HepG2 (cell line): Measurements from ENCODE around the gene CLCA2. TPM values are rescaled to one million over a fixed set of nuclear protein-coding genes. Genes with fewer than 3 reads are reported as not detected.

Source experiments
- ATAC-seq: fragments of 200-7000 bp; cut with Tn5 transposase; 3 replicates; pipeline ENCODE4 v1.9.1; 2020; ENCODE audit warnings: mild to moderate bottlenecking, moderate library complexity
- BruUV-seq: library from RNA; stranded (reverse); fragments of 400-500 nt; replicated peaks from 2 replicates; lab custom pipeline; 2021; lab: Mats Ljungman, UMichigan
- CTCF ChIA-PET: fragments of 300-600 bp; formaldehyde crosslinking; extraction: SDS; loops from one replicate; lab custom pipeline; 2021; ENCODE audit warnings: low total read pairs, inconsistent platforms, low intra/inter-chr PET ratio; lab: Yijun Ruan, JAX
- POLR2A ChIA-PET: fragments of 350-600 bp; sonication (Branson Sonifier 250); formaldehyde crosslinking; loops from one replicate; lab custom pipeline; 2020; ENCODE audit warnings: antibody characterized with exemption, inconsistent platforms; lab: Yijun Ruan, JAX
- DNase-seq: peaks from one replicate; pipeline ENCODE4 v3.0.0-alpha.2; 2015; ENCODE audit warnings: low spot score
- FAIRE-seq: peaks from 3 replicates; lab custom pipeline; 2011; peaks lifted over from hg19 to GRCh38; lab: Jason Lieb, UNC
- H2AFZ ChIP-seq: one replicate; pipeline ENCODE4 v1.6.1; 2011; ENCODE audit warnings: low read length, inconsistent platforms
- H3K27ac ChIP-seq: fragments of 300-600 bp; 3 replicates; pipeline ENCODE4 v1.8.0; 2011; ENCODE audit warnings: mixed run types, mild to moderate bottlenecking, mixed read lengths, low read length, inconsistent platforms; ENCODE audit not compliant: insufficient read depth; ENCODE audit errors: extremely low read length
- H3K27me3 ChIP-seq, 2 experiments: fragments of 200-600 bp in 1 of 2; 2 replicates in 1 of 2; 3 replicates in 1 of 2; pipeline versions ENCODE4 v1.6.0 to v1.8.0; 2011; ENCODE audit warnings: low read length in 2 of 2, mild to moderate bottlenecking in 2 of 2, moderate library complexity in 2 of 2, inconsistent platforms in 1 of 2; ENCODE audit not compliant: insufficient read depth in 2 of 2, control insufficient read depth in 1 of 2
- H3K36me3 ChIP-seq, 2 experiments: fragments of 200-600 bp in 1 of 2; replicated peaks in 1 of 2; 2 replicates in 1 of 2; 3 replicates in 1 of 2; pipeline versions ENCODE4 v1.5.1 to v1.8.0; 2011; ENCODE audit warnings: low read length in 2 of 2, inconsistent platforms in 1 of 2; ENCODE audit not compliant: insufficient read depth in 2 of 2, control insufficient read depth in 1 of 2
- H3K4me1 ChIP-seq: 2 replicates; pipeline ENCODE4 v1.5.1; 2012; ENCODE audit warnings: low read length, inconsistent platforms; ENCODE audit not compliant: insufficient read depth
- H3K4me2 ChIP-seq: 2 replicates; pipeline ENCODE4 v1.6.0; 2011; ENCODE audit warnings: low read depth, low read length, inconsistent platforms
- H3K4me3 ChIP-seq, 3 experiments: fragments of 200-600 bp in 1 of 3; sonication (generic), shearing (Covaris generic) in 1 of 3; replicated peaks in 1 of 3; 2 replicates each; pipeline ENCODE4 v1.5.1; 2011 to 2016; ENCODE audit warnings: low read length in 3 of 3, inconsistent platforms in 2 of 3, low read depth in 2 of 3, mild to moderate bottlenecking in 2 of 3, control low read depth in 1 of 3, mixed read lengths in 1 of 3; ENCODE audit not compliant: insufficient read depth in 1 of 3
- H3K79me2 ChIP-seq: one replicate; pipeline ENCODE4 v1.6.1; 2011; ENCODE audit warnings: low read length, inconsistent platforms; ENCODE audit not compliant: insufficient read depth
- H3K9ac ChIP-seq: 2 replicates; pipeline ENCODE4 v1.6.0; 2011; ENCODE audit warnings: mild to moderate bottlenecking, low read depth, low read length, inconsistent platforms; ENCODE audit not compliant: insufficient read depth
- H3K9me3 ChIP-seq: 2 replicates; pipeline ENCODE4 v1.5.1; 2012; ENCODE audit warnings: mild to moderate bottlenecking, low read length
- H4K20me1 ChIP-seq: 2 replicates; pipeline ENCODE4 v1.6.0; 2011; ENCODE audit warnings: inconsistent platforms, mild to moderate bottlenecking, low read length, moderate library complexity; ENCODE audit not compliant: insufficient read depth
- HDAC6 ChIP-seq: fragments of 200-600 bp; sonication (generic); IDR thresholded peaks from 2 replicates; pipeline ENCODE4 v1.7.0; 2017; ENCODE audit warnings: mild to moderate bottlenecking, antibody characterized with exemption, low read length, low read depth
- NFKB2 ChIP-seq: sonication (generic); formaldehyde crosslinking; IDR thresholded peaks from 2 replicates; pipeline ENCODE4 v1.4.0; 2020; ENCODE audit warnings: missing genetic modification reagents, borderline replicate concordance
- POGZ ChIP-seq: sonication (generic); formaldehyde crosslinking; IDR thresholded peaks from 2 replicates; pipeline ENCODE4 v1.4.0; 2020; ENCODE audit warnings: mild to moderate bottlenecking, missing genetic modification reagents
- SMARCE1 ChIP-seq: fragments of 450-650 bp; IDR thresholded peaks from 2 replicates; pipeline ENCODE4 v1.6.1; 2017; ENCODE audit warnings: borderline replicate concordance
- SP140L ChIP-seq: sonication (generic); formaldehyde crosslinking; IDR thresholded peaks from 2 replicates; pipeline ENCODE4 v1.4.0; 2020; ENCODE audit warnings: missing genetic modification reagents, borderline replicate concordance
- THRA ChIP-seq: sonication (generic); formaldehyde crosslinking; IDR thresholded peaks from 2 replicates; pipeline ENCODE4 v1.4.0; 2020; ENCODE audit warnings: missing genetic modification reagents, borderline replicate concordance
- ZNF33A ChIP-seq: sonication (generic); formaldehyde crosslinking; IDR thresholded peaks from 2 replicates; pipeline ENCODE4 v1.5.1; 2020; ENCODE audit warnings: missing genetic modification reagents, mild to moderate bottlenecking, moderate library complexity, borderline replicate concordance
- ZUFSP ChIP-seq: sonication (generic); formaldehyde crosslinking; IDR thresholded peaks from 2 replicates; pipeline ENCODE4 v1.9.0; 2021; ENCODE audit warnings: missing genetic modification reagents, mild to moderate bottlenecking, borderline replicate concordance
- WGBS: methylation state at CpG from one replicate; pipeline ENCODE4 v1.1.6; 2017; ENCODE audit warnings: low lambda C conversion rate; 5-methylcytosine and 5-hydroxymethylcytosine counted together
- in situ Hi-C: cut with HindIII; loops from 2 replicates; pipeline ENCODE4 v1.10.0; 2017; ENCODE audit warnings: low pct_unique_long_range_greater_than_20kb; ENCODE audit not compliant: extremely low pct_ligation_motif_present
- intact Hi-C: fragments of 100-400 bp; cut with micrococcal nuclease; formaldehyde crosslinking; loops from one replicate; pipeline ENCODE4 v1.10.0; 2022; ENCODE audit not compliant: unreplicated experiment
- polyA plus RNA-seq, 8 experiments: library from polyadenylated mRNA; depleted of rRNA in 3 of 8; stranded (reverse) in 7 of 8; unstranded in 1 of 8; fragments of >200 nt; fragmentation: Illumina TruSeq in 4 of 8; extraction: Trizol in 4 of 8; gene quantifications; 2 replicates each; pipeline versions ENCODE4 v1.2.1 to v1.2.3, GENCODE V29; 2011 to 2016; ENCODE audit warnings: low read depth in 4 of 8, missing spikeins in 1 of 8, mixed read lengths in 1 of 8; ENCODE audit not compliant: insufficient read depth in 1 of 8
- total RNA-seq, 5 experiments: library from RNA; depleted of rRNA; stranded (reverse); fragments of >200 nt; fragmentation: Illumina TruSeq; extraction: Trizol; gene quantifications; 2 replicates each; pipeline ENCODE4 v1.2.3, GENCODE V29; 2016; ENCODE audit warnings: low read depth in 1 of 5

CLCA2 gene
- total and polyA plus RNA-seq, 2 of the 13 experiments (the other 11 are each of a cell fraction or from before 2014, with no cell fraction given): not detected

- no peak for TF ChIP-seq SMARCE1
Measured at GRCh38 chr1:86461482-86461881, 37.5 kb downstream of the CLCA2 start (continued).

- ChIA-PET POLR2A (no interaction called here), CTCF (no interaction called here)
- no peaks in the 10 kb centered on the region for H3K36me3 ChIP-seq
- H3K4me3 ChIP-seq: no peak overlapping the region
- no TSS peak for BruUV-seq
- no peak for FAIRE-seq
- H3K27me3 ChIP-seq: no peaks in the 10 kb centered on the region
- H3K9me3 ChIP-seq: no peaks in the 10 kb centered on the region
- intact Hi-C loops (no loop called here), in situ Hi-C loops (no loop called here)
- no peak overlapping the region for H2AFZ ChIP-seq
- no peak for ATAC-seq
- no peak overlapping the region for H3K4me2 ChIP-seq
- WGBS: 0% methylated on average over 1 of the region's 1 CpG
- no peak overlapping the region for H3K27ac ChIP-seq
- no peak overlapping the region for H3K9ac ChIP-seq
- H4K20me1 ChIP-seq: no peaks in the 10 kb centered on the region
- H3K79me2 ChIP-seq: no peaks in the 10 kb centered on the region
- no peak for DNase-seq
- TF ChIP-seq SP140L (CRISPR knock-in tag) (no peak), ZNF33A (CRISPR knock-in tag) (no peak), NFKB2 (CRISPR knock-in tag) (no peak)
- no peaks in the 10 kb centered on the region for H3K4me1 ChIP-seq
Measured at GRCh38 chr1:86464819-86465218, 40.8 kb downstream of the CLCA2 start.

GRCh38 chr1:86466109-86466844 lies 42.3 kb downstream of the CLCA2 start:
- in situ Hi-C loops: no loop called here
- TF ChIP-seq HDAC6 (no peak), THRA (CRISPR knock-in tag) (no peak), POGZ (CRISPR knock-in tag) (no peak), ZUFSP (CRISPR knock-in tag) (no peak)

More at GRCh38 chr1:86466109-86466844, 42.3 kb downstream of the CLCA2 start:
- intact Hi-C loops: no loop called here
- no TSS peak for BruUV-seq
- H3K27ac ChIP-seq: no peak overlapping the region
- no peak overlapping the region for H3K4me2 ChIP-seq
- FAIRE-seq (no peak), ATAC-seq (no peak), DNase-seq (no peak)
- no peaks in the 10 kb centered on the region for H3K36me3 ChIP-seq
- CTCF ChIA-PET: no interaction called here
- no peaks in the 10 kb centered on the region for H3K9me3 ChIP-seq
- no peaks in the 10 kb centered on the region for H4K20me1 ChIP-seq
- POLR2A ChIA-PET: no interaction called here
- H3K4me3 ChIP-seq: no peak overlapping the region
- no peaks in the 10 kb centered on the region for H3K79me2 ChIP-seq
- no peaks in the 10 kb centered on the region for H3K4me1 ChIP-seq
- WGBS: 0% methylated on average over 2 of the region's 2 CpGs
- H3K9ac ChIP-seq: no peak overlapping the region
- H2AFZ ChIP-seq: no peak overlapping the region
- H3K27me3 ChIP-seq: no peaks in the 10 kb centered on the region
